Body of pancreas (tissue), 4 donors: ENCODE measurements around the gene COTL1. TPM values are rescaled to one million over a fixed set of nuclear protein-coding genes. Genes with fewer than 3 reads are reported as not detected.
A peak's percentile ranks its signal among the peaks of the same experiment; 100 is the strongest.

Source experiments
- ATAC-seq: fragments of 150-250 bp; one replicate; pipeline ENCODE4 v1.9.1; 2016
- DNase-seq, 4 donors: peaks; one replicate each; pipeline ENCODE4 v3.0.0-alpha.2; 2019
- H3K27ac ChIP-seq, 4 donors: fragments of 200-600 bp; sonication (generic); 1 replicate in 3 of 4; 2 replicates in 1 of 4; pipeline versions ENCODE4 v1.5.1 to v1.6.1; 2016 to 2019; ENCODE audit warnings: mild to moderate bottlenecking in 1 of 4, mixed read lengths in 1 of 4, moderate library complexity in 1 of 4
- H3K27me3 ChIP-seq, 2 donors: fragments of 200-600 bp; sonication (generic); one replicate each; pipeline ENCODE4 v1.6.0; 2016; ENCODE audit warnings: mild to moderate bottlenecking in 1 of 2
- H3K36me3 ChIP-seq, 2 donors: fragments of 200-600 bp; sonication (generic); replicated peaks in 1 of 2; 2 replicates each; pipeline ENCODE4 v1.5.1; 2016; ENCODE audit warnings: low read depth in 2 of 2; ENCODE audit not compliant: insufficient read depth in 1 of 2
- H3K4me1 ChIP-seq: fragments of 200-600 bp; sonication (generic); one replicate; pipeline ENCODE4 v1.6.0; 2016
- H3K4me3 ChIP-seq, 2 donors: fragments of 200-600 bp; sonication (generic); 1 replicate in 1 of 2; 2 replicates in 1 of 2; pipeline ENCODE4 v1.5.1; 2016 to 2019
- H3K9me3 ChIP-seq, 3 donors: fragments of 200-600 bp; sonication (generic); 1 replicate in 2 of 3; 2 replicates in 1 of 3; pipeline ENCODE4 v1.5.1; 2016
- POLR2A ChIP-seq, 3 donors: fragments of 450-650 bp; IDR thresholded peaks; one replicate each; pipeline ENCODE4 v1.6.1; 2016; ENCODE audit warnings: antibody characterized with exemption in 3 of 3, mild to moderate bottlenecking in 2 of 3
- WGBS, 2 donors: methylation state at CpG; one replicate each; pipeline ENCODE4 v1.1.5; 2017; 5-methylcytosine and 5-hydroxymethylcytosine counted together
- intact Hi-C: fragments of 100-400 bp; cut with DNase I; formaldehyde crosslinking; loops from one replicate; pipeline ENCODE4 v1.15.1; 2023
- total RNA-seq, 2 donors: library from RNA; depleted of rRNA; stranded (reverse); fragments of >200 nt; gene quantifications; one replicate each; pipeline ENCODE4 v1.1.0, GENCODE V29; 2016
- TF ChIP-seq, protein P1 (sequence below), 7 experiments: fragments of 450-650 bp in 4 of 7; fragments of 200-600 bp in 3 of 7; sonication (generic) in 3 of 7; IDR thresholded peaks; one replicate each; pipeline ENCODE4 v1.5.1; 2016 to 2019; ENCODE audit warnings: antibody characterized with exemption in 7 of 7

The COTL1 gene
- total RNA-seq, 2 donors from 2014 or later, result 19.7 to 20.4 TPM

GRCh38 chr16:84598360-84598759 lies 19.5 kb downstream of the COTL1 start:
- Histone ChIP-seq H3K36me3 (no peaks in the 10 kb centered on the region), H3K4me3 (no peak overlapping the region), H3K27me3 (no peaks in the 10 kb centered on the region), H3K9me3 (no peaks in the 10 kb centered on the region), H3K27ac (peak overlapping the region in 1 of 4 donors; percentile 29), H3K4me1 (peaks cover 15% of the 10 kb centered on the region)
- WGBS, 2 donors, result 67 to 79% methylated on average over 5 to 6 of the region's 6 CpGs
- ATAC-seq (no peak), DNase-seq (no peak)
- TF ChIP-seq POLR2A (IDR thresholded peaks at IDR 0.05), result no peak
- TF ChIP-seq, protein P1, sequence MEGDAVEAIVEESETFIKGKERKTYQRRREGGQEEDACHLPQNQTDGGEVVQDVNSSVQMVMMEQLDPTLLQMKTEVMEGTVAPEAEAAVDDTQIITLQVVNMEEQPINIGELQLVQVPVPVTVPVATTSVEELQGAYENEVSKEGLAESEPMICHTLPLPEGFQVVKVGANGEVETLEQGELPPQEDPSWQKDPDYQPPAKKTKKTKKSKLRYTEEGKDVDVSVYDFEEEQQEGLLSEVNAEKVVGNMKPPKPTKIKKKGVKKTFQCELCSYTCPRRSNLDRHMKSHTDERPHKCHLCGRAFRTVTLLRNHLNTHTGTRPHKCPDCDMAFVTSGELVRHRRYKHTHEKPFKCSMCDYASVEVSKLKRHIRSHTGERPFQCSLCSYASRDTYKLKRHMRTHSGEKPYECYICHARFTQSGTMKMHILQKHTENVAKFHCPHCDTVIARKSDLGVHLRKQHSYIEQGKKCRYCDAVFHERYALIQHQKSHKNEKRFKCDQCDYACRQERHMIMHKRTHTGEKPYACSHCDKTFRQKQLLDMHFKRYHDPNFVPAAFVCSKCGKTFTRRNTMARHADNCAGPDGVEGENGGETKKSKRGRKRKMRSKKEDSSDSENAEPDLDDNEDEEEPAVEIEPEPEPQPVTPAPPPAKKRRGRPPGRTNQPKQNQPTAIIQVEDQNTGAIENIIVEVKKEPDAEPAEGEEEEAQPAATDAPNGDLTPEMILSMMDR (IDR thresholded peaks at IDR 0.05), result no peak
- intact Hi-C loops, result no loop called here

- no peak for TF ChIP-seq POLR2A (IDR thresholded peaks at IDR 0.05)
- TF ChIP-seq, protein P1 (IDR thresholded peaks at IDR 0.05), result no peak
- H3K36me3 ChIP-seq, result no peaks in the 10 kb centered on the region
- H3K27me3 ChIP-seq, result no peaks in the 10 kb centered on the region
- H3K27ac ChIP-seq, result peak overlapping the region in 1 of 4 donors; percentile 29
- DNase-seq (no peak), ATAC-seq (no peak)
- intact Hi-C loops, result no loop called here
- WGBS, 2 donors, result 53 to 72% methylated on average over 4 to 8 of the region's 8 CpGs
- peaks cover 15% of the 10 kb centered on the region for H3K4me1 ChIP-seq
- no peaks in the 10 kb centered on the region for H3K9me3 ChIP-seq
- no peak overlapping the region for H3K4me3 ChIP-seq
These were observed 19.9 kb downstream of the COTL1 start for GRCh38 chr16:84597931-84598351.

DNA sequence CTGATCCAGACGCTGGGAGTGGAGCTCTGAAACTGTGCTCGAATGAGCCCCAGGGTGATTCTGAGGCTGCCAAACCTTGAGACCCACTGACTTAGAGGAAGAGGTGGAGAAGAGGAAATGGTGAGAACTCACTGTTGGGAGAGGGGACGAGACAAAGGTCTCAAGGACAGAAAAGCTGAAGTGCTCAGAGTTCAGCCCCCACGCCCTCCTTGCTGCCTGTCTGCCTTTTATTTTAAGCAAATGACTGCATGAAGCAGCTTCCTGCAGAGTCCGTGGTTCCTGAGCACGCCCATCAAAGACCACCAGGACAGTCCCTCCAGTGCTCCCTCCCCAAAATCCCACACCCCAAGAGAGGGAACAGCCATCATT lies 20.4 kb downstream of the COTL1 start:
- H3K4me1 ChIP-seq, result peaks cover 15% of the 10 kb centered on the region
- ATAC-seq, result no peak

DNA sequence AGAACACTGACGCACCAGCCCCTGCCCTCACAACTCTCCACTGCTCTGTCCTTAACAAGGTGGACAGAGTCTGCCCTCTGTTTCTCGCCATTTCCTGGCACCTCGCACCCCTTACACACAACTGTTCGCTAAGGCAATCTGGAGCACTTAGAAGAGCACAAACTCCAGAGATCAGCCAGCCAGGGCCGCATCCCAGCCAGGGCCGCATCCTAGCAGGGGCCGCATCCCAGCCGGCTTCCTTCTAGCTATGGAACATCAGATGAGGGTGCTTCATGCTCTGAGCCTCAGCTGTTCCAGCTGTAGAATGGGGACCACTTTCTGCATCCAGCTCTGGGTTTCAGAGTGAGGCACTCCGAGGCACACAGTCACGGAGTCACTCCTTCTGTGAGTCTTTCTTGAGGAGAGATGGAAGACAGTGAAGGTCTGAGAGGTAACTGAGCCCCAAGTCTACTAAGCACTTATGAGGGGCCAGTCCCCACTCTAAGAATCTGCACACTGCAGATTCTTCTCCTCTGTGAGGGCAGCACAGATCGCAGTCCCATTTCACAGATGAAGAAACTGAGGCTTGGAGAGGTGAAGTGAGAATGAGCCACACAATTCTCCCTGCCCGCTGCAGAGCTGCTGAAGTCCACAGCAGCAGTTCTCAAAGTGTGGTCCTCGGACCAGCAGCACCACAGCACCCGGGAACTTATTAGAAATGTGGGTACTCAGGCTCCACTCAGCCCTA lies 20.9 kb downstream of the COTL1 start:
- whole genome bisulfite sequencing, 2 donors, result 90 to 96% methylated on average over 12 to 14 of the region's 14 CpGs
- no peak overlapping the region for H3K4me3 ChIP-seq
- H3K4me1 ChIP-seq, result peaks cover 15% of the 10 kb centered on the region
- ATAC-seq, result no peak
- DNase-seq, result no peak
- no peaks in the 10 kb centered on the region for H3K27me3 ChIP-seq
- TF ChIP-seq, protein P1 (IDR thresholded peaks at IDR 0.05), result no peak
- TF ChIP-seq POLR2A (IDR thresholded peaks at IDR 0.05), result no peak
- H3K9me3 ChIP-seq, result no peaks in the 10 kb centered on the region
- no peak overlapping the region for H3K27ac ChIP-seq
- no peaks in the 10 kb centered on the region for H3K36me3 ChIP-seq
- intact Hi-C loops, result no loop called here

More for the DNA sequence above, 20.4 kb downstream of the COTL1 start:
- no peak for TF ChIP-seq POLR2A (IDR thresholded peaks at IDR 0.05)
- TF ChIP-seq, protein P1 (IDR thresholded peaks at IDR 0.05), result no peak
- Histone ChIP-seq H3K27me3 (no peaks in the 10 kb centered on the region), H3K36me3 (no peaks in the 10 kb centered on the region), H3K9me3 (no peaks in the 10 kb centered on the region), H3K27ac (peak overlapping the region in 1 of 4 donors; percentile 29), H3K4me3 (no peak overlapping the region)
- WGBS, 2 donors, result 61 to 77% methylated on average over 5 to 6 of the region's 6 CpGs
- DNase-seq, result peak in 1 of 4 donors; percentile 52
- intact Hi-C loops, result no loop called here

GRCh38 chr16:84596161-84596560 lies 21.7 kb downstream of the COTL1 start:
- no peaks in the 10 kb centered on the region for H3K9me3 ChIP-seq
- H3K4me1 ChIP-seq, result peaks cover 15% of the 10 kb centered on the region
- no peak for DNase-seq
- intact Hi-C loops, result no loop called here
- H3K4me3 ChIP-seq, result no peak overlapping the region
- H3K36me3 ChIP-seq, result no peaks in the 10 kb centered on the region
- no peak for ATAC-seq
- H3K27ac ChIP-seq, result no peak overlapping the region
- no peaks in the 10 kb centered on the region for H3K27me3 ChIP-seq
- TF ChIP-seq, protein P1 (IDR thresholded peaks at IDR 0.05), result no peak
- TF ChIP-seq POLR2A (IDR thresholded peaks at IDR 0.05), result no peak
